RWPE2 (cell line): ENCODE results near the gene KIRREL3.

ENCODE experiments used
- ATAC-seq: fragments of 200-7000 bp; cut with Tn5 transposase; 3 replicates; pipeline ENCODE4 v1.9.1; 2021; ENCODE audit warnings: low read depth
- DNase-seq: peaks from one replicate; pipeline ENCODE4 v3.0.0-alpha.2; 2020; ENCODE audit warnings: low spot score
- H3K27ac ChIP-seq: fragments of 450-650 bp; 2 replicates; pipeline ENCODE4 v1.5.1; 2017; ENCODE audit warnings: mild to moderate bottlenecking; ENCODE audit not compliant: poor library complexity, severe bottlenecking
- H3K27me3 ChIP-seq: fragments of 250-450 bp; sonication (Bioruptor Pico); 2 replicates; pipeline ENCODE4 v1.5.1; 2021; ENCODE audit warnings: mild to moderate bottlenecking, moderate library complexity; ENCODE audit not compliant: insufficient read depth, poor library complexity, severe bottlenecking
- H3K36me3 ChIP-seq: fragments of 250-450 bp; sonication (Bioruptor Pico); 2 replicates; pipeline ENCODE4 v1.5.1; 2020; ENCODE audit warnings: low read depth, mild to moderate bottlenecking, moderate library complexity
- H3K4me1 ChIP-seq: fragments of 250-450 bp; sonication (Bioruptor Pico); 2 replicates; pipeline ENCODE4 v1.5.1; 2021; ENCODE audit warnings: mild to moderate bottlenecking, moderate library complexity; ENCODE audit not compliant: insufficient read depth, poor library complexity, severe bottlenecking
- H3K4me3 ChIP-seq: fragments of 250-450 bp; sonication (Bioruptor Pico); 2 replicates; pipeline ENCODE4 v1.5.1; 2021; ENCODE audit warnings: mild to moderate bottlenecking, moderate library complexity; ENCODE audit not compliant: severe bottlenecking
- H3K9me3 ChIP-seq: fragments of 250-450 bp; sonication (Bioruptor Pico); 2 replicates; pipeline ENCODE4 v1.5.1; 2021; ENCODE audit warnings: mild to moderate bottlenecking, moderate library complexity; ENCODE audit not compliant: severe bottlenecking
- TF ChIP-seq, protein P1 (sequence below): fragments of 450-650 bp; IDR thresholded peaks from one replicate; pipeline ENCODE4 v1.5.1; 2017; ENCODE audit warnings: mild to moderate bottlenecking, moderate library complexity; ENCODE audit not compliant: poor library complexity, severe bottlenecking

Gene KIRREL3

DNA sequence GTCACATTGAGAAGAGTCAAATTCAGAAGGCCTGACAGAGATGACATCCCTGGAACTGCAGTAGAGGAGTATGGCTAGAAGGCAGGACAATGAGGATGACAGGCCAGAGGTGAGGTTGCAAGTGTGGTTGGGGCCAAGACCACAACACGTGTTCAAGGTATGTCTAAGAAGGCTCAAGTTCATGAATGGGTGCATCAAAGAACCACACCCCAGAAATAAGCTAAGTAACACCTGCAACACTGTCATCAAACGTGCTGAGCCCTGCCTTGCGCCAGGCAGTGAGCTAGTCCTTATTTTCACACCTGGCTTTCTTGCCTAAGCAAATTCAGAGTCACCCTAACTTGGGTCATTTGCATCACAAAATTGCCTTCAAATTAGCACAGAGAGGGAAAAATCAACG lies 313.6 kb downstream of the KIRREL3 start:
- TF ChIP-seq, protein P1, sequence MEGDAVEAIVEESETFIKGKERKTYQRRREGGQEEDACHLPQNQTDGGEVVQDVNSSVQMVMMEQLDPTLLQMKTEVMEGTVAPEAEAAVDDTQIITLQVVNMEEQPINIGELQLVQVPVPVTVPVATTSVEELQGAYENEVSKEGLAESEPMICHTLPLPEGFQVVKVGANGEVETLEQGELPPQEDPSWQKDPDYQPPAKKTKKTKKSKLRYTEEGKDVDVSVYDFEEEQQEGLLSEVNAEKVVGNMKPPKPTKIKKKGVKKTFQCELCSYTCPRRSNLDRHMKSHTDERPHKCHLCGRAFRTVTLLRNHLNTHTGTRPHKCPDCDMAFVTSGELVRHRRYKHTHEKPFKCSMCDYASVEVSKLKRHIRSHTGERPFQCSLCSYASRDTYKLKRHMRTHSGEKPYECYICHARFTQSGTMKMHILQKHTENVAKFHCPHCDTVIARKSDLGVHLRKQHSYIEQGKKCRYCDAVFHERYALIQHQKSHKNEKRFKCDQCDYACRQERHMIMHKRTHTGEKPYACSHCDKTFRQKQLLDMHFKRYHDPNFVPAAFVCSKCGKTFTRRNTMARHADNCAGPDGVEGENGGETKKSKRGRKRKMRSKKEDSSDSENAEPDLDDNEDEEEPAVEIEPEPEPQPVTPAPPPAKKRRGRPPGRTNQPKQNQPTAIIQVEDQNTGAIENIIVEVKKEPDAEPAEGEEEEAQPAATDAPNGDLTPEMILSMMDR: no peak
- Histone ChIP-seq H3K27ac (no peak overlapping the region), H3K27me3 (no peaks in the 10 kb centered on the region), H3K4me1 (no peaks in the 10 kb centered on the region), H3K36me3 (no peaks in the 10 kb centered on the region), H3K4me3 (no peak overlapping the region), H3K9me3 (no peaks in the 10 kb centered on the region)
- ATAC-seq (no peak), DNase-seq (no peak)

DNA sequence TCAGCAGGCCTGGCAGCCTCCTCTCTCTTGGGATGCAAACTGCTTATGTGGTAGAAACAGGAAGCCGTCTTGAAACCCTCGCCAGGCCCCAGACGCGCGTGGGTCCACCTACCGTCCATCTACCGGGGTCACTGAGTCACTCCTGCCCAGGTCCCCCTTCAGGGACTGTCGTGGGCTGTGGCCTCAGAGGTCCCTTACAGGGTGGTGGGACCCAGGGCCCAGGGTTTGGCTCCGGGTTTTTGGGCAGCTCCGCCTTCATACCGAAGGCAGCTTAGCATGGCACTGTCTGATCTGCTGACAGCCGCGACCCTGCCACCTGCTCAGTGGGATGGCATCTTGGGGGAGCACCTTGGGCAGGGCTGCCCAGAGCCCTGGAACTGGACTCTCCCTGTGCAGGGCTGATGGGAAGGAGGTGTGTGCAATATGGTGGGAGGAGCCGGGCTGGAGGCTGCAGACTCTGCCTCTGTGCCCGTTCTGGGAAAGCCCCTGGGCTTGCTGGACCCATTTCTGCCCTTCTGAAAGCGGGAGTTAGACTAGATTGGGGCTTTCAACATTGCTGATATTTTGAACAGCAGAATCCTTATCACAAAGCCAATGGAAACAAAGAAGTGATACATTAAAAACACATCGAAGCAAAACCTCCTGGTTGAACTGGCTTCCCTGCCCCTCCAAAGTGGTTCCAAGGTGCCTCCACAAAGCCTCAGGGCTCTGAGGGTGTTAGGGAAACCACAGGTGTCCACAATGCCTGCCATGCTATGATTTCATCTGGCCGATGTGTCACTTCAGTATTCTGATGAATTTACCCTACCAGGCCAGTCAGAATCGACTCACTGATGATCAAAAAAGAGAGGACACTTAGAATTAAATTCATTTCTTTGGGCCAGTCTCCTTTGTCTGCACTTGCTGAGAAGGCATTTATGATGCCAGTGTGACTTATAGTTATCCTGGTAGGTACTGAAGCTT lies 316.5 kb downstream of the KIRREL3 start:
- Histone ChIP-seq H3K27ac (no peak overlapping the region), H3K36me3 (no peaks in the 10 kb centered on the region), H3K4me3 (no peak overlapping the region), H3K27me3 (no peaks in the 10 kb centered on the region), H3K4me1 (no peaks in the 10 kb centered on the region), H3K9me3 (no peaks in the 10 kb centered on the region)
- TF ChIP-seq, protein P1: no peak
- ATAC-seq (no peak), DNase-seq (no peak)

DNA sequence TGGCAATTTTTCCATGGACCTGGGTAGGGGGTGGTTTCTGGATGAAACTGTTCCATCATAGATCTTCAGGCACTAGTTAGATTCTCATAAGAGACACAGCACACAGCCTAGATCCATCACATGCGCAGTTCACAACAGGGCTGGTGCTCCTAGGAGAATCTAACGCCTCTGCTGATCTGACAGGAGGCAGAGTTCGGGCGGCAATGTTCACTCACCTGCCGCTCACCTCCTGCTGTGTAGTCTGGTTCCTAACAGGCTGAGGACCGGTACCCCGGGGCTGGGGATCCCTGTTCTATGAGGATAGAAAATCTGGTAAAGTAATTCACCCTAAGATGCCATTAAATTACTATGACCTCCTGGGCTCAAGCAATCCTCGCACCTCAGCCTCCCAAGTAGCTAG lies 318.0 kb downstream of the KIRREL3 start:
- Histone ChIP-seq H3K4me1 (no peaks in the 10 kb centered on the region), H3K36me3 (no peaks in the 10 kb centered on the region), H3K4me3 (no peak overlapping the region), H3K27ac (no peak overlapping the region), H3K27me3 (no peaks in the 10 kb centered on the region), H3K9me3 (no peaks in the 10 kb centered on the region)
- ATAC-seq (no peak), DNase-seq (no peak)
- TF ChIP-seq, protein P1: no peak

DNA sequence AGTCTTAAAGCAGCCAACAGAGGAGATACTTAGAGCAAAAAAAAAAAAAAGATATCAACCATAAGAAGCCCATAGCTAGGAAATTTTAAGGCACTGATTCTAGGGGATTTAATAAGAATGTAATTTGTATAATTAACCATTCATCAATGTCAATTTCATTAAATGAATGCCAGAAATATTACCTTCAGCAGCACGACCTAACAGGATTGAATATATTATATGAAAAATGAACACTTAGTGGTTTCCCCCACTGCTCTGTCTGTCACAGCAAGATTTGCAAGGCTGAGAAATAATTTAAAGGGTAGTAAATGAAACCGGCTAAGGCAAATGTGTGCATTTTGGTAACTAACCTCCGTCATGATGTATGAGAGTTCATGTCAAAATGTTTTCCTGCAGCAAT lies 319.9 kb downstream of the KIRREL3 start:
- no peaks in the 10 kb centered on the region for H3K4me1 ChIP-seq
- H3K27me3 ChIP-seq: no peaks in the 10 kb centered on the region
- TF ChIP-seq, protein P1: no peak
- H3K36me3 ChIP-seq: no peaks in the 10 kb centered on the region
- H3K27ac ChIP-seq: no peak overlapping the region
- no peak overlapping the region for H3K4me3 ChIP-seq
- no peak for ATAC-seq
- no peak for DNase-seq
- H3K9me3 ChIP-seq: no peaks in the 10 kb centered on the region

DNA sequence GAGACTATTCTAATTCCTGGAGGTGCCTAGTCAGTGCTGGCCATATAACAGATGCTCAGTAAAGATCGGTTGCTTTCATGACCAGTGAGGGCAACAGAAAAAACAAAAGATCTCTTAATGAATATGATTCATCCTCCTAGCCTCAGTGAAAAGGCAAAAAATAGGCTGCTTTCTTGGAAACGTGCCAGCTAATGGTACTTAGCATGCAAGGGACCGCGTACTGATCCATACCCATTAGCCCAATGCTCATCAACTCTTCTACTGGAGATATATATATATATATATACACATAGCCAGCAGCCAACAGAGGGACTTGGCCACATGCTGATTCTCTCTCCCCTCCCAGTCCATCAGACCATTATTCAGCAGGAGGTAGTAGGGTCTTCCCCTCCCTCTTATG lies 320.4 kb downstream of the KIRREL3 start:
- TF ChIP-seq, protein P1: no peak
- H3K36me3 ChIP-seq: no peaks in the 10 kb centered on the region
- no peaks in the 10 kb centered on the region for H3K9me3 ChIP-seq
- H3K27ac ChIP-seq: no peak overlapping the region
- DNase-seq (no peak), ATAC-seq (no peak)
- no peak overlapping the region for H3K4me3 ChIP-seq
- H3K4me1 ChIP-seq: no peaks in the 10 kb centered on the region
- no peaks in the 10 kb centered on the region for H3K27me3 ChIP-seq
